Stimulated activated naive CD8-positive, alpha-beta T cell treated with anti-CD3 and anti-CD28 coated beads, Interleukin-15, amount 100 ng/mL, for 72 hours (primary cell): ENCODE results near the gene ANKRD23.
A peak's percentile ranks its signal among the peaks of the same experiment; 100 is the strongest.

ENCODE experiments used
- ATAC-seq: fragments of 150-1000 bp; cut with Tn5 transposase; 2 replicates; pipeline ENCODE4 v1.10.0; 2021; ENCODE audit warnings: mild to moderate bottlenecking, moderate library complexity
- DNase-seq, 2 donors: peaks; one replicate each; pipeline ENCODE4 v3.0.0; 2021 to 2022
- H3K27ac Mint-ChIP-seq, 2 donors: one replicate each; pipeline ENCODE4 v1.8.0; 2022; ENCODE audit warnings: mild to moderate bottlenecking in 2 of 2, mixed read lengths in 2 of 2, moderate library complexity in 2 of 2
- H3K27me3 Mint-ChIP-seq: one replicate; pipeline ENCODE4 v1.8.0; 2022; ENCODE audit warnings: mixed read lengths
- H3K4me1 Mint-ChIP-seq: one replicate; pipeline ENCODE4 v1.8.0; 2022; ENCODE audit warnings: mild to moderate bottlenecking, mixed read lengths
- H3K4me3 Mint-ChIP-seq, 2 donors: one replicate each; pipeline ENCODE4 v1.8.0; 2022; ENCODE audit warnings: mild to moderate bottlenecking in 2 of 2, mixed read lengths in 2 of 2, moderate library complexity in 1 of 2
- H3K9me3 Mint-ChIP-seq, 2 donors: one replicate each; pipeline ENCODE4 v1.8.0; 2022; ENCODE audit warnings: mixed read lengths in 2 of 2

Gene ANKRD23

DNA sequence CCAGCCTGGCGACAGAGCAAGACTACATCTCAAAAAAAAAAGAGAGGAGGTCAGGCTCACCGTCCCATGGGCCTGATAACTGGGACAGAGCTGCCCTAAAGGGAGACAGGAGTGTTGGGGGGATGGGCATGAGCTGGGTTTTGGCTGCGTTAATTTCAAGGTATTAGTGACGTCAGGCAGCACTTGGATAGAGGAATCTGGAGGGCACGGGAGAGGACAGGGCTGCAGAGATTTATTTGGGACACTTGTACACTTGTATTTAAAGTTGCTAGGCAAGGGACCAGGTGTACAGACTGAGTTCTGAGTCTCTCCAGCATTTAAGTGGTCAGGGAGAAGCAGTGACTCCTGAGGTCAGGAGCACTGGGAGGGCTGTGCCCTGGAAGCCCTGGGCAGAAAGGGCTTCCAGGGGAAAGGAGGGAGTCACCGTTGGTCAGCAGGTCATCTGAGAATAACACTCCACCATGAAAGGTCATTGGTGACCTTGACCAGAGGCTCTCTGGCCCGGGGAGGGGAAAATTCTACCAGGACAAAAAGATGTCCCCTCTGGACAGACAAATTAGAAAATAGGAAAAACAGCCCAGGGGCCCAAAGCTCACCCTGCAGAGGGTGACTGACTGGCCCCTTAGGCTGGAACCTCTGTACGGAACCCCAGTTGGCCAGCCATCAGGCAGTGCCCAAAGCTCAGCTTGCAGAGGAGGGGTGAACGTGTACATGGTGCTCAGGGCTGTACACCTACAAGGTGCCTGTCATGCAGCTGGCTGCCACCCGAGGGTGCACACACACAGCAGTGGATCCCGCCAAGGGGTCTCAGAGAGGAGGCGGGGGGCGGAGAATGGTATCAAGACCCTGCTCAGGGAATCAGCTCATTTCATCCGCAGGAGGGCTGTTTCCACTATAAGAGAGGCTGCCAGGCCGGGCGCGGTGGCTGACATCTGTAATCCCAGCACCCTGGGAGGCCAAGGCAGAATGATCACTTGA lies 50.8 kb downstream of the ANKRD23 start:
- no peak overlapping the region for H3K4me3 Mint-ChIP-seq
- H3K4me1 Mint-ChIP-seq = no peaks in the 10 kb centered on the region
- ATAC-seq = no peak
- no peaks in the 10 kb centered on the region for H3K27me3 Mint-ChIP-seq
- no peak overlapping the region for H3K27ac Mint-ChIP-seq
- no peak for DNase-seq
- no peaks in the 10 kb centered on the region for H3K9me3 Mint-ChIP-seq

DNA sequence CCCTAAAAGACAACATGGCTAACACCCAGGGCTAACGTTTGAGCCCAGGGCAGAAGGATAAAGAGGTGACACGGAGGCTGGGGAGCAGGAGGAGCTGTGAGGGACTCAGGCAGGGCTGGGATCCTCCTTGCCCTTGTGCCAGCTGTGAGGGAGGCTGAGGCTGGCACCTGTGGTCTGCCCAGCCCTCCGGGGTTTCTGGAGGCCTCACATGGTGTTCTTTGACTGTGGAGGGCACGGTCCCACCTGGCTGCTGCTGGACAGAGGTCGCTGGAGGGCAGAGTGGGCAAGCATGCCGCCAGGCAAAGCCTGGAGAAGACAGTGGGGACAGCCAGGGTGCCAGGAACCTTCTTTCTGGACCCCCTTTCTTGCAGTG lies 54.6 kb downstream of the ANKRD23 start:
- H3K9me3 Mint-ChIP-seq = no peaks in the 10 kb centered on the region
- no peaks in the 10 kb centered on the region for H3K27me3 Mint-ChIP-seq
- no peak overlapping the region for H3K4me3 Mint-ChIP-seq
- no peaks in the 10 kb centered on the region for H3K4me1 Mint-ChIP-seq
- ATAC-seq (no peak), DNase-seq (no peak)
- H3K27ac Mint-ChIP-seq = peak overlapping the region in 1 of 2 donors; percentile 15

DNA sequence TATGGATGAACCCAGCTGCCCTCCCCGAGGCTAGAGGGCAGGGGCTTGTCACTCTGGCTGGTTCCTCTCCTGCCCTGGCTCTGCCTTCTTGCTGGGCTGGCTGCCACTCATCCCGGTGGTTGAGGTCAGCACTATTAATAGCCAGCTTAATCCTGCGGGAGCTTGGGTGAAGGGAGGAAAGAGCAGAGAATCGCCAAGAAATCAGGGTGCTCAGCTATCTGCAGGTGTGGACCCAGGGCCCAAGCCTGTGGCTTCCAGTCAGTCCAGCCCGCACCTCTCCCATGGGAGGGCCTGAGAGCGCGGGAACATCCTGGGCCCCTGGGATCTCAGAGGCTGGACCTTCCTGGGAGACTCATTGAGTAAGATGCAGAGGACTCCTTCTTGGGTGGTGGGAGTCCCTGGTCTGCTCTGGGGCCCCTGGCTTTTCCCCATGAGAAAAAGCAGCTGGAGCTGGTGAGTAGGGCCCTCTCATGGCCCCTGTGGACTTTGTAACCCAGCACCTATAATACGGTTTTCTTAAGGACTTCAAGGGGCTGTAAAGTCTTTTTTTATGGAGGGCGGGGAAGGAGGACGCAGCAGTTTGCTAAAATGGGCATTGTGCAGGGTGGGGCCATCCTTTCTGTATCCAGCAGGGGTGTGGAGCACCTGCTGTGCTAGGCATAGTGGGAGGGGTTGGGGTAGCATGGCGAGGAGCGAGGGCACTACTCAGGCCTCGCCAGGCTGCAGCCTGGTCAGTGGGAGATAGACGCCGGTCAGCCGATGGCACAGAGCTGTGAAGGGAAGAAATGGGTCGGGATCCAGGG lies 55.2 kb downstream of the ANKRD23 start:
- Mint-ChIP-seq H3K27me3 (no peaks in the 10 kb centered on the region), H3K4me3 (no peak overlapping the region), H3K9me3 (no peaks in the 10 kb centered on the region), H3K27ac (no peak overlapping the region), H3K4me1 (no peaks in the 10 kb centered on the region)
- ATAC-seq (no peak), DNase-seq (no peak)
